Smooth muscle cell (in vitro differentiated cells): ENCODE data around the gene LASP1. TPM values are rescaled to one million over a fixed set of nuclear protein-coding genes. Genes with fewer than 3 reads are reported as not detected.

Experiments
- DNase-seq: peaks from one replicate; lab custom pipeline; 2025; ENCODE audit not compliant: unreplicated experiment; lab: John Stamatoyannopoulos, UW
- H2AFZ ChIP-seq: fragments of 200-600 bp; sonication (generic); 2 replicates; pipeline ENCODE4 v1.6.0; 2016; ENCODE audit warnings: antibody characterized with exemption, low read depth, mild to moderate bottlenecking
- H3F3A ChIP-seq: fragments of 200-600 bp; sonication (generic); 2 replicates; pipeline ENCODE4 v1.6.0; 2017; ENCODE audit warnings: antibody characterized with exemption, low read depth
- H3K27ac ChIP-seq: fragments of 200-600 bp; sonication (generic); 2 replicates; pipeline ENCODE4 v1.5.1; 2016; ENCODE audit warnings: low read depth, mild to moderate bottlenecking
- H3K27me3 ChIP-seq: fragments of 200-600 bp; sonication (generic); 2 replicates; pipeline ENCODE4 v1.6.1; 2016; ENCODE audit warnings: low read depth, mild to moderate bottlenecking
- H3K36me3 ChIP-seq: fragments of 200-600 bp; sonication (generic); 2 replicates; pipeline ENCODE4 v1.5.1; 2016; ENCODE audit warnings: low read depth
- H3K4me1 ChIP-seq: fragments of 200-600 bp; sonication (generic); 2 replicates; pipeline ENCODE4 v1.5.1; 2016; ENCODE audit warnings: low read depth
- H3K4me2 ChIP-seq: fragments of 200-600 bp; sonication (generic); 2 replicates; pipeline ENCODE4 v1.6.0; 2016; ENCODE audit warnings: mild to moderate bottlenecking
- H3K4me3 ChIP-seq: fragments of 200-600 bp; sonication (generic); 2 replicates; pipeline ENCODE4 v1.5.1; 2016; ENCODE audit warnings: mild to moderate bottlenecking
- H3K79me2 ChIP-seq: fragments of 200-600 bp; sonication (generic); 2 replicates; pipeline ENCODE4 v1.6.0; 2016; ENCODE audit warnings: low read depth, mild to moderate bottlenecking
- H3K9ac ChIP-seq: fragments of 200-600 bp; sonication (generic); 2 replicates; pipeline ENCODE4 v1.6.0; 2016; ENCODE audit warnings: low read depth
- H3K9me3 ChIP-seq: fragments of 200-600 bp; sonication (generic); replicated peaks from 2 replicates; pipeline ENCODE4 v1.5.1; 2016; ENCODE audit warnings: low read depth
- H4K20me1 ChIP-seq: fragments of 200-600 bp; sonication (generic); 2 replicates; pipeline ENCODE4 v1.6.0; 2016; ENCODE audit warnings: low read depth
- CTCF ChIP-seq: fragments of 200-600 bp; sonication (generic); IDR thresholded peaks from 2 replicates; pipeline ENCODE4 v1.5.1; 2017; ENCODE audit warnings: borderline replicate concordance, mild to moderate bottlenecking, antibody characterized with exemption; ENCODE audit not compliant: insufficient read depth, poor library complexity, severe bottlenecking
- WGBS: methylation state at CpG from one replicate; pipeline ENCODE4 v1.1.7; 2016; ENCODE audit warnings: low lambda C conversion rate; 5-methylcytosine and 5-hydroxymethylcytosine counted together
- polyA plus RNA-seq: library from polyadenylated mRNA; unstranded; fragments of >200 nt; fragmentation: Nextera tagmentation; extraction: Ambion mirVana; gene quantifications from 2 replicates; pipeline ENCODE4 v1.2.1, GENCODE V29; 2016
- total RNA-seq: library from RNA; depleted of rRNA; stranded (reverse); fragments of >200 nt; gene quantifications from 2 replicates; pipeline ENCODE4 v1.2.3, GENCODE V29; 2014

Gene LASP1
- total and polyA plus RNA-seq, 2 experiments from 2014 or later, result 130 to 133 TPM

GRCh38 chr17:38857271-38857670, 12.6 kb upstream of the LASP1 start:
- no peak for DNase-seq
- no peak overlapping the region for H3K27ac ChIP-seq
- no peaks in the 10 kb centered on the region for H3K9me3 ChIP-seq
- H3F3A ChIP-seq, result peaks cover 4% of the 10 kb centered on the region
- peaks cover 13% of the 10 kb centered on the region for H3K79me2 ChIP-seq
- no peak overlapping the region for H3K4me3 ChIP-seq
- no peak for TF ChIP-seq CTCF
- H3K9ac ChIP-seq, result no peak overlapping the region
- no peaks in the 10 kb centered on the region for H3K36me3 ChIP-seq
- 69% methylated on average over 5 of the region's 5 CpGs for WGBS
- no peak overlapping the region for H3K4me2 ChIP-seq
- H3K27me3 ChIP-seq, result no peaks in the 10 kb centered on the region
- H3K4me1 ChIP-seq, result peaks cover 6% of the 10 kb centered on the region
- H4K20me1 ChIP-seq, result peaks cover 9% of the 10 kb centered on the region
- no peak overlapping the region for H2AFZ ChIP-seq

GRCh38 chr17:38861399-38861843, 8.4 kb upstream of the LASP1 start:
- H3K4me1 ChIP-seq, result no peaks in the 10 kb centered on the region
- no peak overlapping the region for H2AFZ ChIP-seq
- H3K4me2 ChIP-seq, result no peak overlapping the region
- H3K27ac ChIP-seq, result no peak overlapping the region
- no peak for TF ChIP-seq CTCF
- 72% methylated on average over 8 of the region's 8 CpGs for WGBS
- no peak overlapping the region for H3K4me3 ChIP-seq
- H3F3A ChIP-seq, result peaks cover 4% of the 10 kb centered on the region
- H3K9me3 ChIP-seq, result no peaks in the 10 kb centered on the region
- no peaks in the 10 kb centered on the region for H3K27me3 ChIP-seq
- no peak overlapping the region for H3K9ac ChIP-seq
- DNase-seq, result no peak
- H3K36me3 ChIP-seq, result no peaks in the 10 kb centered on the region
- no peaks in the 10 kb centered on the region for H3K79me2 ChIP-seq
- no peaks in the 10 kb centered on the region for H4K20me1 ChIP-seq

GRCh38 chr17:38864636-38865398, 5.0 kb upstream of the LASP1 start:
- H3K9me3 ChIP-seq, result no peaks in the 10 kb centered on the region
- DNase-seq, result no peak
- no peak for TF ChIP-seq CTCF
- H3K79me2 ChIP-seq, result no peaks in the 10 kb centered on the region
- no peak overlapping the region for H3K4me2 ChIP-seq
- H2AFZ ChIP-seq, result no peak overlapping the region
- H3F3A ChIP-seq, result peaks cover 10% of the 10 kb centered on the region
- H3K36me3 ChIP-seq, result no peaks in the 10 kb centered on the region
- no peaks in the 10 kb centered on the region for H4K20me1 ChIP-seq
- WGBS, result 65% methylated on average over 11 of the region's 11 CpGs
- no peak overlapping the region for H3K4me3 ChIP-seq
- no peak overlapping the region for H3K27ac ChIP-seq
- H3K27me3 ChIP-seq, result no peaks in the 10 kb centered on the region
- no peaks in the 10 kb centered on the region for H3K4me1 ChIP-seq
- no peak overlapping the region for H3K9ac ChIP-seq
